Type B pancreatic cell (in vitro differentiated cells): ENCODE data around the gene HLA-B. TPM values are rescaled to one million over a fixed set of nuclear protein-coding genes. Genes with fewer than 3 reads are reported as not detected.

Source experiments
- DNase-seq: peaks from one replicate; pipeline ENCODE4 v3.0.0; 2021; ENCODE audit warnings: mixed read lengths; ENCODE audit not compliant: unreplicated experiment; ENCODE audit errors: extremely low spot score
- H3K27ac Mint-ChIP-seq: 2 replicates; pipeline ENCODE4 v1.8.0; 2021; ENCODE audit warnings: mild to moderate bottlenecking, mixed read lengths
- H3K27me3 Mint-ChIP-seq: 2 replicates; pipeline ENCODE4 v1.8.0; 2021; ENCODE audit warnings: mixed read lengths
- H3K36me3 Mint-ChIP-seq: 2 replicates; pipeline ENCODE4 v1.8.0; 2021; ENCODE audit warnings: mixed read lengths
- H3K4me1 Mint-ChIP-seq: one replicate; pipeline ENCODE4 v1.8.0; 2021; ENCODE audit warnings: mixed read lengths; ENCODE audit not compliant: unreplicated experiment
- H3K4me3 Mint-ChIP-seq: 2 replicates; pipeline ENCODE4 v1.8.0; 2021; ENCODE audit warnings: mild to moderate bottlenecking, mixed read lengths
- H3K9me3 Mint-ChIP-seq: 2 replicates; pipeline ENCODE4 v1.8.0; 2021; ENCODE audit warnings: mixed read lengths
- microRNA-seq: library from miRNA; unstranded; fragments of <30 nt; microRNA quantifications from one replicate; pipeline ENCODE4, GENCODE V29; 2020
- total RNA-seq: library from RNA; stranded (reverse); gene quantifications from 2 replicates; pipeline ENCODE4 v1.2.1, GENCODE V29; 2021; ENCODE audit warnings: low replicate concordance
- TF ChIP-seq, protein P1 (sequence below): fragments of 200-600 bp; sonication (generic); conservative IDR thresholded peaks from 2 replicates; pipeline ENCODE4 v1.5.0; 2021; ENCODE audit warnings: antibody characterized with exemption, mild to moderate bottlenecking

The HLA-B gene
- total RNA-seq, 1 donor from 2014 or later, result 53.9 TPM

DNA sequence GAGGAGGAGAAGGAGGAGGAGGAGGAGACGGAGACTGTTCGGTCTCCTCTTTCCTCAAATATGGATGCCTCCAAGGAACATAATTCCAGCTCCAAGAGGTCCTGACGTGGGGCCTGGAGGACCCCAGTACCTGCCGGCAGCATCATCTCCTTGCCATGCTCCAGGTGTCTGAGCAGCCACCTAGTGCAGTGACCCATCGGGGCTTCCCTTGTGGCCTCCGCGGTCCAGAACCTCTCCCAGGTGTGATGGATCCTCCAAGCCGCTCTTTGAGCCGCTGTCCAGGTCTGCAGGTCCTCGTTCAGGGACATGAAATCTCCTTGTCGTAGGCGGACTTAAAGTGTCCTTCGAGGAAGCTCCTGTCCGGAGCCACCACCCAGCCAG, 49.3 kb downstream of the HLA-B start:
- no peaks in the 10 kb centered on the region for H3K36me3 Mint-ChIP-seq
- TF ChIP-seq, protein P1, sequence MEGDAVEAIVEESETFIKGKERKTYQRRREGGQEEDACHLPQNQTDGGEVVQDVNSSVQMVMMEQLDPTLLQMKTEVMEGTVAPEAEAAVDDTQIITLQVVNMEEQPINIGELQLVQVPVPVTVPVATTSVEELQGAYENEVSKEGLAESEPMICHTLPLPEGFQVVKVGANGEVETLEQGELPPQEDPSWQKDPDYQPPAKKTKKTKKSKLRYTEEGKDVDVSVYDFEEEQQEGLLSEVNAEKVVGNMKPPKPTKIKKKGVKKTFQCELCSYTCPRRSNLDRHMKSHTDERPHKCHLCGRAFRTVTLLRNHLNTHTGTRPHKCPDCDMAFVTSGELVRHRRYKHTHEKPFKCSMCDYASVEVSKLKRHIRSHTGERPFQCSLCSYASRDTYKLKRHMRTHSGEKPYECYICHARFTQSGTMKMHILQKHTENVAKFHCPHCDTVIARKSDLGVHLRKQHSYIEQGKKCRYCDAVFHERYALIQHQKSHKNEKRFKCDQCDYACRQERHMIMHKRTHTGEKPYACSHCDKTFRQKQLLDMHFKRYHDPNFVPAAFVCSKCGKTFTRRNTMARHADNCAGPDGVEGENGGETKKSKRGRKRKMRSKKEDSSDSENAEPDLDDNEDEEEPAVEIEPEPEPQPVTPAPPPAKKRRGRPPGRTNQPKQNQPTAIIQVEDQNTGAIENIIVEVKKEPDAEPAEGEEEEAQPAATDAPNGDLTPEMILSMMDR, result no peak
- no peak overlapping the region for H3K4me3 Mint-ChIP-seq
- no peaks in the 10 kb centered on the region for H3K9me3 Mint-ChIP-seq
- no peaks in the 10 kb centered on the region for H3K4me1 Mint-ChIP-seq
- H3K27me3 Mint-ChIP-seq, result peaks cover 35% of the 10 kb centered on the region
- no peak overlapping the region for H3K27ac Mint-ChIP-seq
- no peak for DNase-seq

DNA sequence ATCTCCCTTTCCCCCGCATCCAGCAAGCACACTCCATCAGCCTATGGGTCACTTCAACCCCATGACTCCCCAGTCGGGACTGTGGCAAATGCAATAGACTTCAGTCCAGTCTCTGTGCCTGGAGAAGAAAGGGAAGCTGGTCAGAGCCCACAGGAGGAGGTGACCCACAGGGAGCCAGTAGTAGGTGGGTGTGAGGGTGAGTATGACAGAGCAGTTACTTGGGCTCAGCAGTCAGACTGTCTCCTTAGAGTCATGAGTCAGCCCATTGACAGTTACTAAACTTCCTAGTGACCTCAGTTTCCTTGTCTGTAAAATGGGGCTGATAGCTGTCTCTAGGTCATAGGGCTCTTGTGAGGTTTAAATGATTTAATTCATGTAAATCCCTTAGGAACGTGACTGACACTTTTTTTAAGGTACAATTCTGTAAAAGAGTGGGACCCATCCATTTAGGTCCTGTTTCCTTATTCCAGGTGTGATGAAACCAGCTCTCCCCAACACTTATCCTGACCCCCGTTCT, 51.2 kb downstream of the HLA-B start:
- Mint-ChIP-seq H3K27ac (no peak overlapping the region), H3K9me3 (no peaks in the 10 kb centered on the region), H3K4me1 (no peaks in the 10 kb centered on the region), H3K4me3 (no peak overlapping the region), H3K36me3 (no peaks in the 10 kb centered on the region), H3K27me3 (peaks cover 39% of the 10 kb centered on the region)
- TF ChIP-seq, protein P1, result no peak
- no peak for DNase-seq

DNA sequence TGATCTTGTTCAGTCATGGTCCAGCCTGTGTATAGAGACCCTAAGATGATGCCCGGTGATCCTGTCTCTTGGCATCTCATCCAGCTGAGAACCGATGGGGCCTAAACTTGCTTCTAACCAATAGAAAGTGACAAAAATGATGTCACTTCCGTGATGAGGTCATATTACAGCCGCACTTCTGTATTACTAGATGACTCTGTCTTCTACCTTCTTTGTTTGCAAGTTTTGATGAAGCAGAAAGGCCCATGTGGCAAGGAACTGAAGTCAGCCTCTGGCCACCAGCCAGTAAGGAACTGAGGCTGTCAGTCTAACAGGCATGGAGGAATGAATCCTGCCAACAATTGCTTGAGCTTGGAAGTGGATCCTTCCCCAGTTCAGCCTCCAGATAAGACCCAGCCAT, 52.3 kb downstream of the HLA-B start:
- H3K4me1 Mint-ChIP-seq, result no peaks in the 10 kb centered on the region
- no peaks in the 10 kb centered on the region for H3K36me3 Mint-ChIP-seq
- TF ChIP-seq, protein P1, result no peak
- no peak overlapping the region for H3K4me3 Mint-ChIP-seq
- H3K9me3 Mint-ChIP-seq, result no peaks in the 10 kb centered on the region
- no peak for DNase-seq
- peaks cover 41% of the 10 kb centered on the region for H3K27me3 Mint-ChIP-seq
- no peak overlapping the region for H3K27ac Mint-ChIP-seq

Small RNA genes lying within 50 kb of the gene (microRNA-seq; reads per million reads assigned to microRNA genes)
- gene MIR6891, result not detected

Other genes starting within 250 kb of the HLA-B start
- gene C6orf15, start 244.6 kb downstream of the HLA-B start, total RNA-seq, result not detected in 2 replicates
- not detected in 2 replicates for gene PSORS1C1, start 242.4 kb downstream of the HLA-B start, total RNA-seq
- gene CDSN, start 236.7 kb downstream of the HLA-B start, total RNA-seq, result not detected in 2 replicates
- gene PSORS1C2, start 218.1 kb downstream of the HLA-B start, total RNA-seq, result not detected in 2 replicates
- 21.9 and 36.8 TPM in 2 replicates for gene CCHCR1, start 199.4 kb downstream of the HLA-B start, total RNA-seq
- 8.9 and 18.9 TPM in 2 replicates for gene TCF19, start 198.6 kb downstream of the HLA-B start, total RNA-seq
- gene POU5F1, start 186.5 kb downstream of the HLA-B start, total RNA-seq, result not detected in 2 replicates
- 188 and 347 TPM in 2 replicates for gene HLA-C, start 85.1 kb downstream of the HLA-B start, total RNA-seq
- 9.0 and 10.7 TPM in 2 replicates for gene MICA, start 46.4 kb upstream of the HLA-B start, total RNA-seq
- gene MICB, start 141.0 kb upstream of the HLA-B start, total RNA-seq, result 0.14 and 0.86 TPM in 2 replicates
- gene MCCD1, start 171.8 kb upstream of the HLA-B start, total RNA-seq, result not detected in 2 replicates
- gene DDX39B, start 184.8 kb upstream of the HLA-B start, total RNA-seq, result 410 and 636 TPM in 2 replicates
- 1.6 and 5.9 TPM in 2 replicates for gene ATP6V1G2, start 189.4 kb upstream of the HLA-B start, total RNA-seq
- 21.1 and 24.2 TPM in 2 replicates for gene NFKBIL1, start 190.4 kb upstream of the HLA-B start, total RNA-seq
- gene LTA, start 215.1 kb upstream of the HLA-B start, total RNA-seq, result 0.22 TPM in 1 of 2 replicates, not detected in the other
- gene TNF, start 218.4 kb upstream of the HLA-B start, total RNA-seq, result not detected in 2 replicates
- 0.34 and 1.0 TPM in 2 replicates for gene LTB, start 225.2 kb upstream of the HLA-B start, total RNA-seq
- gene LST1, start 229.1 kb upstream of the HLA-B start, total RNA-seq, result not detected in 2 replicates
- not detected in 2 replicates for gene NCR3, start 235.8 kb upstream of the HLA-B start, total RNA-seq